RWPE1 (cell line): ENCODE data around the gene FAM83D.

Experiments
- CTCF ChIA-PET: fragments of 350-600 bp; sonication (Branson Sonifier 250); formaldehyde crosslinking; extraction: SDS; loops from one replicate; lab custom pipeline; 2021; lab: Yijun Ruan, JAX
- POLR2A ChIA-PET: fragments of 400-600 bp; formaldehyde crosslinking; extraction: SDS; loops from one replicate; lab custom pipeline; 2020; ENCODE audit warnings: antibody characterized with exemption; ENCODE audit not compliant: low non-redundant PET; lab: Yijun Ruan, JAX
- DNase-seq: peaks from one replicate; pipeline ENCODE4 v3.0.0; 2012; ENCODE audit warnings: low spot score
- H3K27ac ChIP-seq: fragments of 450-650 bp; 2 replicates; pipeline ENCODE4 v1.5.1; 2017
- CTCF ChIP-seq: fragments of 450-650 bp; conservative IDR thresholded peaks from 2 replicates; pipeline ENCODE4 v1.5.1; 2017; ENCODE audit warnings: low read depth, mild to moderate bottlenecking

FAM83D gene

DNA sequence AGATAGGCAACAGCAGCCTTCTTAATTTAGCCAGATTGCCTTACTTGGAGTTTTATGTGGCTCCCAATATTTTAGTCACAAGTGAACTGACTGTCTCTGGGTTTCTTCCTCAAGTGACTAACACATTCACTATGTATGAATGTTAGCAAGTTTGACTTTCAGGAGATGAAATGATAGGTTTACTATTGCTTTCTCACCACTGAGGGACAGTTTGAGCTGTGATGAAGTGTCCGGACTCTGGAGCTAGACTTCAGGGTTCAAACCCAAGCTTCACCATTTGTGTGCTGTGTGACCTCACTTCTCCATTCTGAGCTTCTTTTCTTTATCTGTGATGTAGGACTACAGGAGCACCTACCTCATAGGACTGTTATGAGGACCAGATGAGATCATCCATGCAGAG lies 44.1 kb downstream of the FAM83D start:
- ChIA-PET CTCF (no interaction called here), POLR2A (no interaction called here)
- peak; percentile 44 for DNase-seq
- TF ChIP-seq CTCF: no peak
- H3K27ac ChIP-seq: no peak overlapping the region

DNA sequence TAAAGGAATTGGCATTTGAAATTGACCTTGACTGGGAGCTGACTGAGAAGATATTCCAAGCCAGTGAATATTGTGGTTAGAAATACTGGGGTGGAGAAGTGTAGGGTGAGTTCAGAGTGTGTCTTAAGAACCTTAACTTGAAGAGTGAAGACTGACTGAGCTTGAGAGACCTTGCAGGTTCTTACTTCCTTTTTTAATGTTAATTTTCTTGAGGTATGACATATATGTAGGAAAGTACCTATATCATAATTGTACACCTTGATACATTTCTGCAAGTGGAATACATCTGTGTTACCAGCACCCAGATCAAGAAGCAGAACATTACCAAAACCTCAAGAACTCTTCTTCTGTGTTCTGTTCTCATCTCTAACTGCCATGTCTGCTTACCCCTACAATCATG lies 46.9 kb downstream of the FAM83D start:
- no peak for DNase-seq
- ChIA-PET POLR2A (no interaction called here), CTCF (no interaction called here)
- H3K27ac ChIP-seq: no peak overlapping the region
- TF ChIP-seq CTCF: no peak

GRCh38 chr20:38973645-38974044 lies 47.4 kb downstream of the FAM83D start:
- H3K27ac ChIP-seq: no peak overlapping the region
- TF ChIP-seq CTCF: no peak
- CTCF ChIA-PET: no interaction called here
- no peak for DNase-seq
- POLR2A ChIA-PET: no interaction called here

DNA sequence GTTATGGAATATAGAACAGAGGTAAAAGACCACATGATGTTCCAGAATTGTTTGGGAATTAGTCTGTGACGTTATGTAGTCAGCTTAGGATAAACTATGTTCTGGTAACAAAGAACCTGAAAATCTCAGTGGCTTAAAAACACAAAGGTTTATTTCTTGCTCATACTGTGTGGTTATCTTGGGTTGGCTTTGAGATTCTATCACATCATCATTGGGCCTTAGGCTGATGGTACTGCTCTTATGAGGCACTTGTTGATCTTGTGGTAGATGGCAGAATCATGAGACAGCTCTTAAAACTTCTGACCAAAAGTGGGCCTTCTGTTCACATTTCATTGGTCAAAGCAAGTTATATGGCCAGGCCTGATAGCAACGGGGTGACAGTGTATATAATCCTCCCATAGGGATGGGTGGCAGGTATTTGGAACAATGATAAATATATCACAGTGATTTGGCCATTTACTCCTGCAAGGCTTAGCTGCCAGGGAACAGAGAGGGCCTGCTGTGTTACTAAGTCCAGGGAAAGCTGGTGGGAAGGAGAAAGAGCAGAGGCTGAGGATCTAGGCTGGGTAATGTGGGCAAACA lies 49.4 kb downstream of the FAM83D start:
- H3K27ac ChIP-seq: no peak overlapping the region
- no peak for TF ChIP-seq CTCF
- ChIA-PET CTCF (interaction anchor here (0.7 to 1.2 kb wide), 3 partner anchors 10 to 745 kb away, joined by 3 read pairs; no protein-coding TSS in a partner anchor), POLR2A (no interaction called here)
- DNase-seq: no peak

GRCh38 chr20:38979434-38979833 lies 53.2 kb downstream of the FAM83D start:
- ChIA-PET CTCF (interaction anchor here (0.9 kb wide), 1 partner anchor 70 kb away, joined by 5 read pairs; no protein-coding TSS in a partner anchor), POLR2A (no interaction called here)
- no peak for TF ChIP-seq CTCF
- H3K27ac ChIP-seq: no peak overlapping the region
- no peak for DNase-seq

- POLR2A ChIA-PET: no interaction called here
- CTCF ChIA-PET: interaction anchor here (0.6 to 0.9 kb wide), 2 partner anchors 9 to 70 kb away, joined by 5 to 7 read pairs; no protein-coding TSS in a partner anchor
- H3K27ac ChIP-seq: no peak overlapping the region
- no peak for DNase-seq
- TF ChIP-seq CTCF: no peak
These were observed 53.6 kb downstream of the FAM83D start for GRCh38 chr20:38979842-38980241.
